HG02623 (cell line): Measurements from ENCODE around the gene MPP3.
A peak's percentile ranks its signal among the peaks of the same experiment; 100 is the strongest.
"Not testable (repeated sequence)": the region's sequence is repeated elsewhere in the genome, so short reads cannot be mapped to it uniquely, and the experiment has no call there.

Experiments
- ATAC-seq: cut with Tn5 transposase; IDR thresholded peaks from one replicate; pipeline ENCODE4 v1.9.1; 2021; ENCODE audit warnings: moderate library complexity; ENCODE audit not compliant: unreplicated experiment

MPP3 gene

DNA sequence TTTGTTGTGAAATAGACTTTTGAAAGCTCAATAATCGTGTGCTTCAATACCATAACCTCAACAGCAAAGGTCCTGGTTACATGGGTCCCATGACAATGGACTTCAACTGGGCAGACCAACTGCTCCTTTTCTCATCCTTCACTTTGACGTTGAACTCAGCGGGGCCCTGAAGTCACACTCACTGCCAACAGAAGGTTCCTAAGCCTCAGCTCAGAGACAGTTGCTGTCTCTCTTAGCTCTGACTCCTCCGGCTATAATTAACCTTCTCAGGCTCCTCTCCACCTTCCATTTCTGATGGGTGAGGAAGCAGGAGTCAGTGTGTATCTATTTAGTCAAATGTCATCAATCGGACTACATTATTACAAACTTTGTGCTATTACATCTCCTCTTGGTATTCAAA is 23.8 kb downstream of the MPP3 start:
- ATAC-seq = no peak

DNA sequence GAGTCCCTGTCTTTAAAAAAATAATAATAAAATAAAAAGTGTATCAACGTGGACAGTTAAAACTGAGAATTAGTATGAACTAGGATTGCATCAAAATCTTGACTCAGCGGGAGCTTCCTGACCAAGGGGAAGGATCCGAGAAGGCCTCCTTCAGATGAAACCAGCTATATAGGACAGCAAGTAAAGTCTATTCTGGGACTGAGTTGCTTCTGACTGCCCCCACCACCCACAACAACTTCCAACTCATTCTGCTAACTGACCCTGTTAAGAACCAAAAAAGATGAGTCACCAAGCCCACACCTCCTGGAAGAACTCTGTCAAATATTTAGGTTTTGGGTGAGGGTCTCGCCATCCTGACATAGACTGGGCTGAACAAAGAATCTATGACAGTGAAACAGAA is 24.9 kb downstream of the MPP3 start:
- no peak for ATAC-seq

DNA sequence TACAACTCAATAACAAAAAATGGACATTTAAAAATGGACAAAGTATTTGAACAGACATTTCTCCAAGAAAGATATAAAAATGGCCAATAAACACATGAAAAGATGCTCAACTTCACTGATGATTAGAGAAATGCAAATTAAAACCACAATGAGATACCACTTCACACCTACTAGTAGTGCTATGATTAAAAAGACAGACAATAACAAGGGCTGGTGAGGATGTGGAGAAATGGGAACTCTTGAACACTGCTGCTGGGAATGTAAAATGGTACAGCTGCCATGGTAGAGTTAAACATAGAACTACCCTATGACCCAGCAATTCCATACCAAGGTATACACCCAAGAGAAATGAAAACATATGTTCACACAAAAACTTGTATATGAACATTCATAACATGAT is 27.8 kb downstream of the MPP3 start:
- no peak for ATAC-seq

DNA sequence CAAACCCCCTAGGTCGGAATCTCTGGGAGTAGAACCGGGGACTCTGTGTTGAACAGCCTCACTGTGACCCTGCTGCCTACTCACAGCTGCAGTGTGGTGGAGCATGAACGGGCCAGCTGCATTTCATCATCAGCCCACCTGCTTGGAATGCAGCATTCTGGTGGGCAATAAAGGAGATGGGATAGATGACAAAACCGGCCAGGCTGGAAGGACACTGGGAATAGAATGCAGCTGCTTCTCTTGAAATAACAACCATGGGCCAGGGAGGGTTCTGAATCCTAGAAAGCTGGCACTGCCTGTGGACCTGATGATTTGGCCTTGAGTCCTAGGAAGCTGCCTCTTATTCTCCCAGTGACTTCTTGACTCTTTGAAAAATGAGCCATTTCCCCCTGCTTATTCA is 29.2 kb downstream of the MPP3 start:
- ATAC-seq = no peak

DNA sequence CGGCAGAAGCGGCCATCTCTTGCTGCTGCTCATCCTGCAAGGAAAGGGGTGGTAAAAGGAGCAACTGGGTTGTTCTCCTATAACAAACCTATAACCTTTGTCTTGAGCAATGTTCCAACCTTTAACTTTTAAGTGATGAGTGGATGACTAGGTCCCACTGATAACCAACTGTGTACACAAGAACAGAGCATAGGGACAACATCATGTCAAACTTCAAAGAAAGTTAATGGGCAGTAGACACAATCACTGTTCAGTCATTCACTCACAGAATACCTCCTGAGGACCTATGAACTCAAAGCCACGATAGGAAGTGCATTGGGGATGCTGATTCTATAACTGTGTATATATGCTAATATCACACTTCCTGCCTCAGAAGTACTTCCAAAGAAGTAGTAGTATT is 31.1 kb downstream of the MPP3 start:
- ATAC-seq = no peak

DNA sequence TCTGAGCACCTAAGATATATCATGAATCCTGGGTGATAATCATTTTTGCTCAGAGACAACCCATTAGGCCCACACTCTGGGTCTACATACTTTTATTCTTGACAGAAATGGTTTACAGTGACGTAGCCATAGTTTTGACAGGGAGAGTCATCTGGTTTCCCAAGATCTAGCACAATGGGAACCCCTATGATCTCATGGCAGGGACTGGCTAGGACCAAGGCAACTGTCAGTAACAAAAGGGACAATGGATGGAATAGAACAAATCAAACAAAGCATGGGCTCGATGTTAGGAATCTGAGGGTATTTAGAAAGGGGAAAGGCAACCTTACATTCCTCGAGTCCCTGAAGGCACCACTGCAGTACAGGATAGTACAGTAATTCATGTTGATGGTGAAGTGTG is 32.2 kb downstream of the MPP3 start:
- ATAC-seq = no peak

DNA sequence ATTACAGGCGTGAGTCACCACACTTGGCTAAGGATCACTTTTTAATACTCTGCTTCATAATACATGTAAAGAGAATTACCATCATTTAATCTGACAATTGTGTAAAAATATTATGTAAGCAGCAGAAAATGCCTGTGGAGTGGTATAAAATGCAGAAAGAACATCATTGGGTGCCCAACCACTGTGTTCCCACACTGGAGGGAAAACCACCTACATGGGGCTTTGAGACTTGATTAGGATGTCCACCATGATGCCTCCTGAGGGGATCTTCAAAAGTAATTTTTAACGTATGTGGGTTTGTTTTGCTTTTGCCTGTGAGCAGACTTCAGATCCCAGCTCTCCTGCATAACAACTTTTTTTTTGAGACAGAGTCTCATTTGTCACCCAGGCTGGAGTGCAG is 33.9 kb downstream of the MPP3 start:
- no peak for ATAC-seq

DNA sequence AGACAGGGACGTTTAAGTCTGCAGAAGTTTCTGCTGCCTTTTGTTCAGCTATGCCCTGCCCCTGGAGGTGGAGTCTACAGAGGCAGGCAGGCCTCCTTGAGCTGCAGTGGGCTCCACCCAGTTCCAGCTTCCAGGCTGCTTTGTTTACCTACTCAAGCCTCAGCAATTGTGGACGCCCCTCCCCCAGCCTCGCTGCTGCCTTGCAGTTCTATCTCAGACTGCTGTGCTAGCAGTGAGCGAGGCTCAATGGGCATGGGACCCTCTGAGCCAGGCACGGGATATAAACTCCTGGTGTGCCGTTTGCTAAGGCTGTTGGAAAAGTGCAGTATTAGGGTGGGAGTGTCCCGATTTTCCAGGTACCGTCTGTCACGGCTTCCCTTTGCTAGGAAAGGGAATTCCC is 34.9 kb downstream of the MPP3 start:
- ATAC-seq = not testable (repeated sequence)

DNA sequence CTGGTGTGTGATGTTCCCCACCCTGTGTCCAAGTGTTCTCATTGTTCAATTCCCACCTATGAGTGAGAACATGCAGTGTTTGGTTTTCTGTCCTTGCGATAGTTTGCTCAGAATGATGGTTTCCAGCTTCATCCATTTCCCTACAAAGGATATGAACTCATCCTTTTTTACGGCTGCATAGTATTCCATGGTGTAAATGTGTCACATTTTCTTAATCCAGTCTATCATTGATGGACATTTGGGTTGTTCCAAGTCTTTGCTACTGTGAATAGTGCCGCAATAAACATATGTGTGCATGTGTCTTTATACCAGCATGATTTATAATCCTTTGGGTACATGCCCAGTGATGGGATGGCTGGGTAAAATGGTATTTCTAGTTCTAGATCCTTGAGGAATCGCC is 40.3 kb downstream of the MPP3 start:
- not testable (repeated sequence) for ATAC-seq

DNA sequence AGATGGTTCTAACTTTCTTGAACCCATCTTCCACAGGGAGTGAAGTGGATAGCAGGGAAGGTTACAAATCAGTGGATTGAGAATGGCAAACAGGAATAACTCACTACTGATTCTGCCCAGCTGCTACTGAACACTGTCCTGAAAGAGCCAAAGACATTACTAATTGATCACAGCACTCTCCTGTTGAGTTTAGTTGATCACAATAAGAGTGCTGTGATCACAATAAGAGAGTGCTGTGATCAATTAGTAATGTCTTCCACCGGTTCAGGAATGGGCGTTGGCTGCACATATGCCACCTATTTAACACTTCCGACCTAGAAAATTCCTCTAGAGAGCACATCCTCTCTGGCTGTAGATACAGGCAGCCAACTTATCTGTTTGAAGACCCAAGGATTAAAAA is 41.4 kb downstream of the MPP3 start:
- ATAC-seq = no peak

DNA sequence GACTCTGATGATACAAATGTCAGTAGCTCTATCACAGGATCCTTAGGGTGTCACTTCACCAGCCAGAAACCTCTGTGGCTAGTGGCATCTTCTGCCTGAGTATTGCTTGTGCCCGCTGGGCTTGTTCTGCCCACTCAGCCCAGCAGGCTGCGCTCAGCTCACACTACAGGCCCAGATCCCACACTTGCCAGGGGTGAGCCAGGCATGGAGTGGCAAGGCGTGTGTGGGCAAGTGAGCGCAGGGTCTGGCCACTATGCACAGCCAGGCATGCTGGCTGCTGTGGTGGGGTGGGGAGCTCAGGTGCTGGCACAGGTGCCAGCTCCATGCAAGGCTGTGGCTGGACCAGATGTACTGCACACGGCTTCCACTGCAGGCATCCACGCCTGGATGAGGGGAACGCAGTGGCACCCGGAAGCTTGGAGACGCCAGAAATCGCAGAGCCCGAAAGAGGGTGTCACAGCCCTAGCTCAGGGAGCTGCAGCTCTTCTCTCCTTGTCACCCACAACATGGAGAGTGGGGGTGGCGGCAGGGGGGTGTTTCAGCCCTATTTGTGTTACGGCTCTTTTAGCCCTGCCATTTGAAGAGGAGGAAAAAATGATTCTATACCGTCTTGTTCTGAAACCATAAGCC is 42.5 kb downstream of the MPP3 start:
- no peak for ATAC-seq

DNA sequence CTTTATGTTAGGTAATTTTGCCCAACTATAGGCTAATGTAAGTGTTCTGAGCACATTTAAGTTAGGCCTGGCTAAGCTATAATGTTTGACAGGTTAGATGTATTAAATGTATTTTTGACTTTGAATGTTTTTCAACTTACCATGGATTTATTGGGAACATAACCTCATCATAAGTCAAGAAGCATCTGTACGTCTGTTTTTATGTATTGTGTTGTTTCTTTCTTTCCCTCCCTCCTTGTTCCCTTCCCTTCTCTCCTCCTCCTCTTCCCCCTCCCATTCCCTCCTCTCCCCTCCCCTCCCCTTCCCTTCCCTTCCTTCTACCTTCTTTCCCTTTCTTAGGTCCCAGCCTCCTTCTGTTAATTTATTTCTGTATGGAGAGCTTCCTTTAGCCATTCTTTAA is 43.5 kb downstream of the MPP3 start:
- ATAC-seq = no peak

DNA sequence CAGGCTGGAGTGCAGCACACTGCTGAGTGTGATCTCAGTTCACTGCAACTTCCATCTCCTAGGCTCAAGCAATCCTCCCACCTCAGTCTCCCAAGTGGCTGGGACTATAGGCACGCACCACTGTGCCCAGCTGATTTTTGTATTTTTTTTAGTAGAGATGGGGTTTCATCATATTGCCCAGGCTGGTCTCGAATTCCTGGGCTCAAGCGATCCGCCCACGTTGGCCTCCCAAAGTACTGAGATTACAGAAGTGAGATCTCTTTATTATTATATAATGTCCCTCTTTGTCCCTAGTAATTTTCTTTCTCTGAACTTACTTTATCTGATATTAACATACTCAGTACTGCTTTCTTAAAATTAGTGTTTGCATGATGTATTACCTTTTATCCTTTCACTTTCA is 44.4 kb downstream of the MPP3 start:
- ATAC-seq = no peak

DNA sequence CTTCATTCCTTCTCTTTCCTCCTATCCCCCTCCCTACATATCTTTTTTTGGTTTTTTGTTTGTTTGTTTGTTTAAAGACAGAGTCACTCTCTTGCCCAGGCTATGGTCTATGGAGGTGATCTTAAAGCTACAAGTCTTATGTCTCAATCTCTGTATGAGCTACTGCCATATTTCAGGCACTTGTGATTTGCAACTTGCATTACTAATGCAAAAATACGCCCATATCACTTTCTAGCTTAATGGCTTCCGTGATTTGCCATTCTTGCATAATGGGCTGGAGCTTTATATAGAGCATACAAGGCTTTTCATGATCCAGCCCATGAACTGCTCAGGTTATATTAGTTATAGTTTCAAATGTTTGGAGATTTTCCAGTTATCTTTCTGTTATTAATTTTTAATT is 45.2 kb downstream of the MPP3 start:
- ATAC-seq = no peak

DNA sequence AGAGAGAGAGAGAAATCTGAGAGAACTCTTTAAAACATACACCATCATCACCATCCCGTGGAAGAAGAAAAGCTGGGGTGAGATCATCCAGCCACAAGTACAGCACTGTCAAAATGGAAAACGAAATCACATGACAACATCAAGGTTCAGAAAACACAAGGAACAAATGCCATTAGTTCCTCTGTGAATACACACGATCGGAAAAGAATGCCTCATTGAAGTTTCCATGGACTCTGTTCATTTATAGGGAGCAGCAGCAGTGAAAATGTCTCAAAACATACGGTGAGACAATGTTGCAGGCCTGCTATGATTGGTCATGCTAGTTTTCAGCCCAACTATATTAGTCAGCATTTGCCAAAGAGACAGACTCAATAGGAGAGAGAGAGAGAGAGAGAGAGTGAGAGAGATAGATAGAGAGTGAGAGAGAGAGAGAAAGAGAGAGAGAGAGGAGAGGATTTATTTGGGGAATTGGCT is 48.3 kb downstream of the MPP3 start:
- no peak for ATAC-seq

DNA sequence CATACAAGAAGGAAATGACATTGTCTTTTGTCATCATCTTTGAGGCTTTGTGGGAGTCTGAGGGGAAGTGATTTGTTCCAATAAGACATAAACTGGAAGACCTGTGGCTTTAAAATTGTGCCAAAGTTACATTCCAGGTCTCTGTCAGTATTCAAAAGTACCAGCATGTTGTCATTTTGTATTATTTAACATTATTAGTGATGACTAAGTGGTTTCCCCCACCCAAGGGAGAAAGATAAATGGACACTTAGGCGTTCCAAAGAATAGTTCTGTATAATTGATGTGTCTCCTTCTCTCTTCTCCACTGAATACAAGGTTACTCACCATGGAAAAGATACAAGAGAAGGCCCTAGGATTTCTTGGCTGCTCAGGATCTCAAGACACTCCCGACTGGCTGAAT is 48.9 kb downstream of the MPP3 start:
- no peak for ATAC-seq

DNA sequence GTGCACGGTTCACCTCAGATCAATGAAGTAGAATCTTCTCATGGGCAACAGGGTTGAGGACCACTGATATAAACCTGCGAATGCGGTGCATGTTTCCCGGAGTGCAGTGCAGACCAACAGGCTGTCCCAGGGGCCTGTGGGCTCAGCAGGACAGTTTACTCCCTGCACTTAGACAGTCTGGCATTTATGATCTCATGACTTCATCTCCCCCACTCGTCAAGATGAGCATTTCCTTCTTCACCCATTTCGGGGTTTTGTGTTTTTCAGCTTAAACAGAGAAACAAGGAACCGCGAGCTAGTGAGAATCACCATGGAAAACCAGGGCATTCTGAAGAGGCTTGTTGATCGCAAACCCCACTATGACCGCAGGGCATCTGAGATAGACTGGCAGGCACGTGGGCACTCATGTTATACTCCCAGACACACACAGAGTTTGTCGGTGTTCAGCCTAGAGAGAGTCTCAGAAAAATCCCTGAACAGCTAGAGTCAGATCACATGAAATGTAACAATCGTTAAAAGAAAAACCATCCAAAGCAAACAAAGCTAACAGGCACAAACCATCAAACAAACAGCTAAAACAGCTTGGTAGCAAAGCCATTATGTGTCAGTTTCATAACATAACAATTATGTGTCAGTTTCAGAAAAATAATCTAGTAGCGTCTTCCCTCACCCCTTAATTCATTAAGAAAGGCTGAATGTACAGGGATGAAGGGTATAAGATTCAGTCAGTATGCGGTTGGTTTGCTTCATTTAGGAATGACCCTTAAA is 49.8 kb downstream of the MPP3 start:
- no peak for ATAC-seq

DNA sequence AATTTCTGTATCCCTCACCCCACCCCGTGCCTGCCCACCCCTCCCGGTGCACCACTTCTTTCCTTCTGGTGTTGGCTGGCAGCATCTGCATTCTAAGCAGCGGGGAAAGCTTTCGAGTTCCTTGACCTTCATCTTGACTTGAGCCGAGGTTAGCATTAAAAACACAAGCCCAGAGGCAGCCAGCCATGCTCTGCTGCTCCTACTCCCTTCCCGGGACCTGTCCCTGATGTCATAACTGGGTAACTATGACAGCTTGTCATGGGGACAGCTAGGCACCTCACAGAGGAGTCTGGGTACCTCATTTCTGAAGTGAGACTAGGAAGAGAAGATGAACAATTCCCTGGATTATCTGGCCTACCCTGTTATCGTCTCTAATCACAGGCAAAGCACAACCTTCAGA is 52.8 kb downstream of the MPP3 start, which contains the start of gene CFAP97D1:
Gene CFAP97D1, plus strand, starts transcription at position 301 of the 400 bp plus-strand sequence. Its CDS starts 28 bp downstream, at position 329.
- ATAC-seq = no peak

DNA sequence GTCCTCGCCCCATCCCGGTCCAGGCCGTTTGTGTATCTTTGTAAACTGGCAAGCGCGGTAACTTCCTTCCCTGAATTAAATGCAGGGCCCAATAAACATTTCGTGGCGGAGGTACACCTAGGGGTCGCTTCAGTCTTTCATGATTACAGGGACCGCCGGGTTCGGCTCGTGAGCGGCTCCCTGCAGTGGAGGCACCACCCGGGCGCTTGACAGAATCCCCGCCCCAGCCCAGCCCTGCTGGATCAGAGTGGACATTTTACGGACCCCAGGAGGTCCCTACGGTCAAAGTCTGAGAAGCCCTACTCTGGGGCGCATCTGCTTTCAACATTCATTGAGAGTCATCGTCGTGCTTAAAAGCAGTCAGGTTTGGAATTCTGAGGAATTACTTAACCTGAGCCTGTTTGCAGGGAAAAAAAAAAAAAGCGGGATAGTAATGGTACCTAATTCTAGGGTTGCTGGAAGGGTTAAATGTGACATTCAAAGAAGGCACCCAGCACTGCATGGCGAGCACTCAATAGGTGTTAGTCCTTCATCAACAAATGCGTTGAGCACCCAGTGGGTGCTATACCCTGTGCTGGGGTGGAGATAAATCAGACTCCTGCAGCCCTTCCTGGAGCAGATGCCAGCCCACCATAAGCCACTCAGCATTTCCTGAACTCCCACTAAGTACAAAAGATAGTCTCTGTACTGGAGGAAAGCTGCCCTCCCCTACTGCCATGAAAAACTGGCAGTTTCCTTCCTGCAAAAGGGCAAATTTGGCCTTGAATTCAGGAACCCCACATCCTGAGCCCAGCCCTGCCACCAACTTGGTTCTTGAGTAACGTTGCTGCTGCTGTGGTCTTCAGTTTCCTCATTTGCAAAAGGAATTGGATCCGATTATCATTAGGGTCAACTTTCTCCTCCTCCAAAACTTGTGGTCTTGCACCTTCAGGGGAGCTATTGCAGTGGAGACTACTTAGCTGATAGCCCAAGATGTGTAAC is 53.5 kb downstream of the MPP3 start:
- no peak for ATAC-seq

DNA sequence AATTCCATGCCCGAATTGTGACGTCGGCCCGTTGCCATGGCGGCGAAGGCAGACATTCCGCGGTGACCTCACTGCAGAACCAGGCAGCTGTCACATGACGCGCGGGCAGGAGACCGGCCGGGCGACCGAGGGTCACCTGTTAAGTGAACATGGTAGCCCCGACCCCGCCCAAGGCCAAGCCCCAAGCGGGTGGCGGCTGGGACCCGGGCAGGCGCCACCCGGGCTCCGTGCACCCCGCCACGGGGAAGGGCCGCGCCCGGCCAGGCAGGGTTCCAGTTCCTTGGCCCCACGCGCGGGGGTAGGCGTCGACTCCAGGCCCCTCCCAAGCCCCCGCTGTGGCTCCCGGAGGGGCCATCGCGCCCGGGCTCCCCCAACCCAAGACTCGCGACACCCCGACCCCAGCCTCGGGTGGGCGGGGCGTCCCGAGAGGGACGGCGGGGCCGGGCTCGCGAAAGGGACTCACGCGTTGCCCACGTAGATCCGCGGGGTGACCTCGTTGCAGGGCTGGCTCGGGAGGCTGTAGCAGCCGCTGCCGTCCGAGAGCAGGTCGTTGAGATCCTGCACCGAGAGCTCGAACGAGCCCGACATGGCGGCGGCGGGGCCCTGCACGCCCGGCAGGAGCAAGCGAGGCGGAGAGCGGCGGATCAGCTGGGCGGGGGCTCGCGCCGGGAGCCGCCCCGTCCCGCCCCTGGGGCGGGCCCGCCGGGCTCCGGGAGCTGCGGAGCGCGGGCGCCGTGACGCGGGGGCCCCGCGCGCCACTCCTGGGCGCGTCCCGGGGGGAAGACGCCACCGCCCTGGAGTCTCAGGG is 54.4 kb downstream of the MPP3 start, which contains the start of gene DUSP3:
Gene DUSP3, minus strand, starts transcription at position 641 of the 808 bp plus-strand sequence. Its CDS starts 53 bp downstream, at position 588.
- ATAC-seq = peak; percentile 81
